K562 (cell line): ENCODE measurements around the gene HFE. TPM values are rescaled to one million over a fixed set of nuclear protein-coding genes. Genes with fewer than 3 reads are reported as not detected.
A peak's percentile ranks its signal among the peaks of the same experiment; 100 is the strongest.

Source experiments
- ATF1 ChIP-seq, 2 experiments: fragments of 450-650 bp in 1 of 2; IDR thresholded peaks; 2 replicates each; pipeline ENCODE4 v1.6.1; 2016; ENCODE audit warnings: missing compliant biosample characterization in 1 of 2, missing genetic modification characterization in 1 of 2
- CBFB ChIP-seq: sonication (generic); formaldehyde crosslinking; IDR thresholded peaks from 2 replicates; pipeline ENCODE4 v1.4.0; 2020; ENCODE audit warnings: mild to moderate bottlenecking, missing genetic modification reagents
- CBX1 ChIP-seq: sonication (generic); IDR thresholded peaks from 2 replicates; pipeline ENCODE4 v1.6.1; 2016; ENCODE audit warnings: antibody characterized with exemption, low read depth, mild to moderate bottlenecking
- CBX3 ChIP-seq, 2 experiments: IDR thresholded peaks; 1 replicate in 1 of 2; 2 replicates in 1 of 2; pipeline ENCODE4 v1.6.1; 2012; ENCODE audit warnings: inconsistent platforms in 2 of 2, low read length in 2 of 2, borderline replicate concordance in 1 of 2, control low read depth in 1 of 2
- DIDO1 ChIP-seq: fragments of 450-650 bp; IDR thresholded peaks from 2 replicates; pipeline ENCODE4 v1.6.1; 2016; ENCODE audit warnings: low read depth, missing biosample characterization, missing genetic modification characterization
- ESRRA ChIP-seq: fragments of 450-650 bp; IDR thresholded peaks from 2 replicates; pipeline ENCODE4 v1.6.1; 2014; ENCODE audit warnings: low read depth, mild to moderate bottlenecking, moderate library complexity, borderline replicate concordance
- FOXJ2 ChIP-seq: fragments of 200-800 bp; sonication (Bioruptor generic); IDR thresholded peaks from 2 replicates; pipeline ENCODE4 v1.6.1; 2016; ENCODE audit warnings: missing genetic modification characterization, missing compliant biosample characterization
- HMGN3 ChIP-seq: IDR thresholded peaks from 2 replicates; pipeline ENCODE4 v1.6.1; 2011; ENCODE audit warnings: borderline replicate concordance, low read depth, mild to moderate bottlenecking, mixed read lengths, low read length; ENCODE audit not compliant: insufficient read length; ENCODE audit errors: extremely low read depth
- IRF9 ChIP-seq: fragments of 450-650 bp; IDR thresholded peaks from 2 replicates; pipeline ENCODE4 v1.6.1; 2016; ENCODE audit warnings: missing biosample characterization, missing genetic modification characterization
- MEF2D ChIP-seq: conservative IDR thresholded peaks from 2 replicates; pipeline ENCODE4 v1.6.1; 2016; ENCODE audit warnings: low read depth, missing genetic modification characterization, missing compliant biosample characterization
- NFE2L1 ChIP-seq: fragments of 450-650 bp; IDR thresholded peaks from 2 replicates; pipeline ENCODE4 v1.6.1; 2016; ENCODE audit warnings: missing genetic modification characterization, low read depth, mild to moderate bottlenecking, missing compliant biosample characterization, moderate library complexity, borderline replicate concordance
- SMAD2 ChIP-seq: fragments of 150-350 bp; IDR thresholded peaks from 2 replicates; pipeline ENCODE4 v1.6.1; 2014; ENCODE audit warnings: low read depth, mild to moderate bottlenecking, low read length
- SREBF2 ChIP-seq: sonication (generic); formaldehyde crosslinking; IDR thresholded peaks from 2 replicates; pipeline ENCODE4 v1.4.0; 2020; ENCODE audit warnings: mild to moderate bottlenecking, missing genetic modification reagents
- ZKSCAN3 ChIP-seq: fragments of 250-450 bp; sonication (Bioruptor Pico); IDR thresholded peaks from 2 replicates; pipeline ENCODE4 v1.4.0; 2020
- ZNF407 ChIP-seq: fragments of 450-650 bp; IDR thresholded peaks from 2 replicates; pipeline ENCODE4 v1.6.1; 2016; ENCODE audit warnings: low read depth
- polyA plus RNA-seq, 8 experiments: library from polyadenylated mRNA; depleted of rRNA in 4 of 8; stranded (reverse) in 5 of 8; unstranded in 3 of 8; fragments of >200 nt; fragmentation: Nextera tagmentation in 2 of 8; fragmentation: Illumina TruSeq in 1 of 8; extraction: Ambion mirVana in 2 of 8; extraction: Trizol in 1 of 8; gene quantifications; 2 replicates each; pipeline versions ENCODE4 v1.2.1 to v1.2.3, GENCODE V29; 2011 to 2014; ENCODE audit warnings: inconsistent platforms in 1 of 8, missing spikeins in 1 of 8
- total RNA-seq, 7 experiments: library from RNA; depleted of rRNA in 6 of 7; stranded (reverse); fragments of >200 nt in 6 of 7; fragmentation: Illumina TruSeq in 2 of 7; extraction: Trizol in 2 of 7; gene quantifications; 2 replicates each; pipeline versions ENCODE4 v1.2.1 to v1.2.3, GENCODE V29; 2011 to 2021; ENCODE audit warnings: low replicate concordance in 1 of 7
- TF ChIP-seq, protein P1 (sequence below): IDR thresholded peaks from 2 replicates; pipeline ENCODE4 v1.6.1; 2012; ENCODE audit warnings: low read depth, low read length, improper control_type of control experiment, borderline replicate concordance

The HFE gene
- total and polyA plus RNA-seq, 9 of the 15 experiments (the other 6 are each of a cell fraction or from before 2014, with no cell fraction given) = 0.14 to 1.2 (median 0.76) TPM

- TF ChIP-seq DIDO1 (tag) = no peak
- TF ChIP-seq CBX1 = peak; percentile 78; the same call in 1 of the 2 replicates
- no peak; the same call in 1 of the 2 replicates for TF ChIP-seq IRF9 (tag)
- peak in 1 of 2 experiments; percentile 57; a peak in 2 of 3 replicates for TF ChIP-seq CBX3 (IDR thresholded peaks at IDR 0.05; ENCODE audit: borderline replicate concordance in 1 of 2, low read length in 2 of 2)
- TF ChIP-seq NFE2L1 (tag) = no peak
- no peak for TF ChIP-seq ZKSCAN3 (CRISPR knock-in tag)
- TF ChIP-seq FOXJ2 (tag) = peak; percentile 91
- no peak for TF ChIP-seq HMGN3
- no peak for TF ChIP-seq ATF1 (CRISPR knock-in tag; IDR thresholded peaks at IDR 0.05)
- TF ChIP-seq ATF1 (tag; IDR thresholded peaks at IDR 0.05) = peak; percentile 96
- no peak for TF ChIP-seq CBFB (CRISPR knock-in tag)
- TF ChIP-seq ESRRA = peak; percentile 79; the same call in 1 of the 2 replicates
- no peak for TF ChIP-seq MEF2D
- TF ChIP-seq ZNF407 = no peak
- no peak for TF ChIP-seq SMAD2
- TF ChIP-seq SREBF2 (CRISPR knock-in tag) = peak; percentile 98
- TF ChIP-seq, protein P1, sequence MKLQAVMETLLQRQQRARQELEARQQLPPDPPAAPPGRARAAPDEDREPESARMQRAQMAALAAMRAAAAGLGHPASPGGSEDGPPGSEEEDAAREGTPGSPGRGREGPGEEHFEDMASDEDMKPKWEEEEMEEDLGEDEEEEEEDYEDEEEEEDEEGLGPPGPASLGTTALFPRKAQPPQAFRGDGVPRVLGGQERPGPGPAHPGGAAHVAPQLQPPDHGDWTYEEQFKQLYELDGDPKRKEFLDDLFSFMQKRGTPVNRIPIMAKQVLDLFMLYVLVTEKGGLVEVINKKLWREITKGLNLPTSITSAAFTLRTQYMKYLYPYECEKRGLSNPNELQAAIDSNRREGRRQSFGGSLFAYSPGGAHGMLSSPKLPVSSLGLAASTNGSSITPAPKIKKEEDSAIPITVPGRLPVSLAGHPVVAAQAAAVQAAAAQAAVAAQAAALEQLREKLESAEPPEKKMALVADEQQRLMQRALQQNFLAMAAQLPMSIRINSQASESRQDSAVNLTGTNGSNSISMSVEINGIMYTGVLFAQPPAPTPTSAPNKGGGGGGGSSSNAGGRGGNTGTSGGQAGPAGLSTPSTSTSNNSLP = peak; percentile 85; the same call in 1 of the 2 replicates
These were observed 35.8 kb downstream of the HFE start (continued) for GRCh38 chr6:26122793-26123674.
